Hepatocyte (in vitro differentiated cells): ENCODE data around the gene ALDH1B1. TPM values are rescaled to one million over a fixed set of nuclear protein-coding genes. Genes with fewer than 3 reads are reported as not detected.
"Not testable (repeated sequence)": the region's sequence is repeated elsewhere in the genome, so short reads cannot be mapped to it uniquely, and the experiment has no call there.

Experiments
- DNase-seq: peaks from one replicate; pipeline ENCODE4 v3.0.0-alpha.2; 2016; ENCODE audit warnings: low spot score
- H2AFZ ChIP-seq: fragments of 200-600 bp; sonication (generic); 2 replicates; pipeline ENCODE4 v1.6.0; 2016; ENCODE audit warnings: antibody characterized with exemption, mild to moderate bottlenecking
- H3K27ac ChIP-seq: fragments of 200-600 bp; sonication (generic); 2 replicates; pipeline ENCODE4 v1.5.1; 2016; ENCODE audit warnings: mild to moderate bottlenecking
- H3K27me3 ChIP-seq: fragments of 200-600 bp; sonication (generic); 2 replicates; pipeline ENCODE4 v1.6.1; 2016
- H3K36me3 ChIP-seq: fragments of 200-600 bp; sonication (generic); replicated peaks from 2 replicates; pipeline ENCODE4 v1.5.1; 2016; ENCODE audit warnings: low read depth; ENCODE audit not compliant: insufficient read depth
- H3K4me1 ChIP-seq: fragments of 200-600 bp; sonication (generic); 2 replicates; pipeline ENCODE4 v1.5.1; 2016; ENCODE audit warnings: mild to moderate bottlenecking, moderate library complexity; ENCODE audit not compliant: insufficient read depth
- H3K4me2 ChIP-seq: fragments of 200-600 bp; sonication (generic); 2 replicates; pipeline ENCODE4 v1.6.0; 2016
- H3K4me3 ChIP-seq: fragments of 200-600 bp; sonication (generic); 2 replicates; pipeline ENCODE4 v1.5.1; 2016; ENCODE audit warnings: mild to moderate bottlenecking
- H3K79me2 ChIP-seq: fragments of 200-600 bp; sonication (generic); 2 replicates; pipeline ENCODE4 v1.6.0; 2017; ENCODE audit warnings: mild to moderate bottlenecking
- H3K9me2 ChIP-seq: fragments of 200-600 bp; sonication (generic); replicated peaks from 2 replicates; pipeline ENCODE4 v1.6.0; 2017; ENCODE audit warnings: mild to moderate bottlenecking; ENCODE audit not compliant: insufficient read depth
- H3K9me3 ChIP-seq: fragments of 200-600 bp; sonication (generic); 2 replicates; pipeline ENCODE4 v1.5.1; 2016; ENCODE audit warnings: low read depth, mild to moderate bottlenecking
- H4K20me1 ChIP-seq: fragments of 200-600 bp; sonication (generic); 2 replicates; pipeline ENCODE4 v1.6.0; 2016; ENCODE audit warnings: mild to moderate bottlenecking; ENCODE audit not compliant: insufficient read depth, poor library complexity, severe bottlenecking
- CTCF ChIP-seq: fragments of 200-600 bp; sonication (generic); IDR thresholded peaks from 2 replicates; pipeline ENCODE4 v1.5.1; 2016; ENCODE audit warnings: antibody characterized with exemption, mild to moderate bottlenecking; ENCODE audit not compliant: poor library complexity
- EZH2 ChIP-seq: fragments of 200-600 bp; sonication (generic); IDR thresholded peaks from 2 replicates; pipeline ENCODE4 v1.6.1; 2016; ENCODE audit warnings: antibody characterized with exemption, mild to moderate bottlenecking, borderline replicate concordance
- EZH2phosphoT487 ChIP-seq: fragments of 200-600 bp; sonication (generic); IDR thresholded peaks from one replicate; pipeline ENCODE4 v1.6.1; 2018; ENCODE audit warnings: antibody characterized with exemption, mild to moderate bottlenecking, low read depth, moderate library complexity; ENCODE audit not compliant: unreplicated experiment, severe bottlenecking
- WGBS: methylation state at CpG from one replicate; pipeline ENCODE4 v1.1.6; 2016; ENCODE audit warnings: low lambda C conversion rate; ENCODE audit errors: missing lambda C conversion rate; 5-methylcytosine and 5-hydroxymethylcytosine counted together
- polyA plus RNA-seq: library from polyadenylated mRNA; unstranded; fragments of >200 nt; fragmentation: Nextera tagmentation; extraction: Ambion mirVana; gene quantifications from 2 replicates; pipeline ENCODE4 v1.2.1, GENCODE V29; 2016
- total RNA-seq: library from RNA; depleted of rRNA; stranded (reverse); fragments of >200 nt; gene quantifications from 2 replicates; pipeline ENCODE4 v1.2.3, GENCODE V29; 2014

Gene ALDH1B1
- total and polyA plus RNA-seq, 2 experiments from 2014 or later = 30.9 to 45.8 TPM

GRCh38 chr9:38375572-38375963 is 16.9 kb upstream of the ALDH1B1 start:
- no peaks in the 10 kb centered on the region for H3K9me3 ChIP-seq
- no peaks in the 10 kb centered on the region for H3K9me2 ChIP-seq
- H3K4me1 ChIP-seq = peaks cover 17% of the 10 kb centered on the region
- H2AFZ ChIP-seq = no peak overlapping the region
- no peak overlapping the region for H3K4me3 ChIP-seq
- 87% methylated on average over 9 of the region's 10 CpGs for WGBS
- H4K20me1 ChIP-seq = no peaks in the 10 kb centered on the region
- TF ChIP-seq EZH2 (no peak), CTCF (no peak), EZH2phosphoT487 (no peak)
- no peaks in the 10 kb centered on the region for H3K36me3 ChIP-seq
- H3K79me2 ChIP-seq = no peaks in the 10 kb centered on the region
- no peak overlapping the region for H3K27ac ChIP-seq
- no peak for DNase-seq
- H3K4me2 ChIP-seq = no peak overlapping the region
- no peaks in the 10 kb centered on the region for H3K27me3 ChIP-seq

DNA sequence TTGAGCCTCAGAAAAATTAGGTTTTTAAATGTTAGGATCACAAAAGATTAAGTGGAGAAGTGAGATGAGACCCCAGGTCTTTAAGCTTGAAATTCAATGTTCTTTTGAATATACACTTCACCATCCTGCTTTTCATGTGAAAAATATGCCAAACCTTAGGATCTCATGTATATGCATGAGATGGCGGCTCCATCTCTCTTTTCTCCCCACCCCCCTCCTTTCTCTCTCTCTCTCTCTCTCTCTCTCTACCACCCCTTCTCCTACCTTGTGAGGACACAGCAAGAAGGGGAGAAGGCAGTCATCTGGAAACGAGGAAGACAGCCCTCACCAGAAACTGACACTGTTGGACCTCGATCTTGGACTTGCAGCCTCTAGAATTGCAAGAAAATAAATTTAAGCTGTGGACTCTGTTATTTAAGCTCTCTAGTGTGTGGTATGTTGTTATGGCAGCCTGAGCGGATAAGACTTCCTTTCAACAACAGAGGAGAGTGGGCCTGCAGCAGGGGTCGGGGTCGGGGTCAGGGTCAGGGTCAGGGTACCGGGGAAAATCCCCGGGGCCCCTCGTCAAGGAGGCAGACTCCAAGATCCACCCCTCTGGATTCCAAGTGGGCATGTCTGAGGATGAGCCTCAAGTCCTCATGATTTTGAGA is 16.4 kb upstream of the ALDH1B1 start:
- Histone ChIP-seq H3K9me2 (no peaks in the 10 kb centered on the region), H3K4me1 (peaks cover 23% of the 10 kb centered on the region), H3K4me3 (no peak overlapping the region), H3K27me3 (no peaks in the 10 kb centered on the region), H3K79me2 (no peaks in the 10 kb centered on the region), H4K20me1 (no peaks in the 10 kb centered on the region), H3K27ac (no peak overlapping the region), H3K9me3 (no peaks in the 10 kb centered on the region), H3K4me2 (no peak overlapping the region), H3K36me3 (no peaks in the 10 kb centered on the region), H2AFZ (no peak overlapping the region)
- 62% methylated on average over 9 of the region's 9 CpGs for WGBS
- no peak for DNase-seq
- TF ChIP-seq EZH2phosphoT487 = no peak
- TF ChIP-seq CTCF = no peak
- TF ChIP-seq EZH2 = no peak

DNA sequence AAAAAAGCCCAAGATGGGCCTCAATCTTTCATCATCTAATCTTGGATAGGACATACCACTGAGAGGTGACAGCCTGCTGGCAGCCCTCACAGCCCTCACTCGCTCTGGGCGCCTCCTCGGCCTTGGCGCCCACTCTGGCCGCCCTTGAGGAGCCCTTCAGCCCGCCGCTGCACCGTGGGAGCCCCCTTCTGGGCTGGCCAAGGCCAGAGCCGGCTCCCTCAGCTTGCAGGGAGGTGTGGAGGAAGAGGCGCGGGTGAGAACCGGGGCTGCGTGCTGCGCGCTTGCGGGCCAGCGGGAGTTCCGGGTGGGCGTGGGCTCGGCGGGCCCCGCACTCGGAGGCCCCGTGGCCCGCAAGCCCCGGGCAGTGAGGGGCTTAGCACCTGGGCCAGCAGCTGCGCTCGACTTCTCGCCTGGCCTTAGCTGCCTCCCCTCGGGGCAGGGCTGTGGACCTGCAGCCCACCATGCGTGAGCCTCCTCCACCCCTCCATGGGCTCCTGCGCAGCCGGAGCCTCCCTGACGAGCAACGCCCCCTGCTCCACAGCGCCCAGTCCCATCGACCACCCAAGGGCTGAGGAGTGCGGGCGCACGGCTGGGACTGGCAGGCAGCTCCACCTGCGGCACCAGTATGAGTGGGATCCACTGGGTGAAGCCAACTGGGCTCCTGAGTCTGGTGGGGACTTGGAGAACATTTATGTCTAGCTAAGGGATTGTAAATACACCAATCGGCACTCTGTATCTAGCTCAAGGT is 15.0 kb upstream of the ALDH1B1 start:
- WGBS = 98% methylated on average over 34 of the region's 42 CpGs
- H2AFZ ChIP-seq, H3K9me3 ChIP-seq, H3K79me2 ChIP-seq, H3K27me3 ChIP-seq, H3K9me2 ChIP-seq, DNase-seq, H3K27ac ChIP-seq, H4K20me1 ChIP-seq, H3K36me3 ChIP-seq, H3K4me2 ChIP-seq, H3K4me3 ChIP-seq: not testable (repeated sequence)
- H3K4me1 ChIP-seq = peaks cover 33% of the 10 kb centered on the region

DNA sequence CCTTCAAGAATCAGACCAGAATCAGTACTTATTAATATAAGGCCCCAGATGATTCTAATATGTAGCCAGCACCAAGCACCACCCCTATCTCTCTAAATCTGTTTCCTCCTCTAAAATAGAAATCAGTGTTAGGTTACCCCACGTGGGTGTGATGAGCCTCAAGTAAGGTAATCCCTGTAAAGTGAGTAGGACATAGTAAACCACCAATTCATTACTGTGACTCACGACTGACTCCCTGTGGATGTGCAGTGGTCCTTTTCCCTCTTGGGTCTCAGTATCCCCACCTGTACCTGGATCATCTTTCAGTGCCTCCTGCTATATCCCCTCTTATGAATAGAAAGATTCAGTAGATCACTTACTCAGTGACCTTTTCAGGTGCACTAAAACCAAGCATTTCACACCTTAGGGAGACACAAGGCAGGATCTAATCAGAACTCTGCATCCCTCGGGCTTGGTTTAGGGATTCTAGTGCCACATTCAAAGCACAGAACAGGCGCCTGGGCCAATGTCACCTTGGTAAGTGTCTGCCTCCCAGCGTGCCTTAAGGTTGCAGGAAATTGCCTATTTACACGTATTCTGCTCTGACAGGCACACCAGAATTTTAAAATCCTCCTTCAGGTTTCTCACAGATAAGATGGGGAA is 12.2 kb upstream of the ALDH1B1 start:
- H3K4me1 ChIP-seq = peaks cover 32% of the 10 kb centered on the region
- H3K27me3 ChIP-seq = no peaks in the 10 kb centered on the region
- H3K9me3 ChIP-seq = no peaks in the 10 kb centered on the region
- H3K79me2 ChIP-seq = no peaks in the 10 kb centered on the region
- H3K9me2 ChIP-seq = no peaks in the 10 kb centered on the region
- DNase-seq = no peak
- no peak overlapping the region for H3K4me3 ChIP-seq
- peak overlapping the region; percentile 46 for H3K4me2 ChIP-seq
- WGBS = 48% methylated on average over 6 of the region's 6 CpGs
- peak overlapping the region; percentile 84 for H3K27ac ChIP-seq
- no peaks in the 10 kb centered on the region for H3K36me3 ChIP-seq
- no peak overlapping the region for H2AFZ ChIP-seq
- H4K20me1 ChIP-seq = no peaks in the 10 kb centered on the region
- no peak for TF ChIP-seq EZH2phosphoT487
- TF ChIP-seq EZH2 = no peak
- no peak for TF ChIP-seq CTCF
